SK-N-SH (cell line): ENCODE data around the gene PNKD. TPM values are rescaled to one million over a fixed set of nuclear protein-coding genes. Genes with fewer than 3 reads are reported as not detected.

Experiments used
- CTCF ChIA-PET: fragments of 300-600, 350-600 bp; formaldehyde crosslinking; extraction: SDS; loops from one replicate; lab custom pipeline; 2021; lab: Yijun Ruan, JAX
- POLR2A ChIA-PET: fragments of 350-600 bp; sonication (Branson Sonifier 250); formaldehyde crosslinking; extraction: SDS; loops from one replicate; lab custom pipeline; 2020; ENCODE audit warnings: antibody characterized with exemption, inconsistent platforms; lab: Yijun Ruan, JAX
- DNase-seq: peaks from one replicate; pipeline ENCODE4 v3.0.0; 2012
- H2AFZ ChIP-seq: fragments of 200-600 bp; sonication (generic); 2 replicates; pipeline ENCODE4 v1.8.1; 2016; ENCODE audit warnings: antibody characterized with exemption, mild to moderate bottlenecking, low read depth
- H3F3A ChIP-seq: fragments of 200-600 bp; sonication (generic); replicated peaks from 2 replicates; pipeline ENCODE3; 2016; ENCODE audit warnings: antibody characterized with exemption, mild to moderate bottlenecking; ENCODE audit not compliant: insufficient read depth
- H3K27ac ChIP-seq, 2 experiments: fragments of 200-500 bp in 1 of 2; fragments of 200-600 bp in 1 of 2; sonication (Bioruptor generic) in 1 of 2; sonication (generic), shearing (Covaris generic) in 1 of 2; 2 replicates each; pipeline versions ENCODE4 v1.5.1 to v1.6.1; 2014 to 2016; ENCODE audit warnings: low read depth in 2 of 2, inconsistent platforms in 1 of 2, low read length in 1 of 2, mild to moderate bottlenecking in 1 of 2, mixed read lengths in 1 of 2
- H3K27me3 ChIP-seq: fragments of 200-600 bp; sonication (generic), shearing (Covaris generic); 2 replicates; pipeline ENCODE4 v1.6.1; 2016; ENCODE audit warnings: mixed run types; ENCODE audit not compliant: insufficient read depth
- H3K36me3 ChIP-seq, 2 experiments: fragments of 200-500 bp in 1 of 2; fragments of 200-600 bp in 1 of 2; sonication (Bioruptor generic) in 1 of 2; sonication (generic) in 1 of 2; replicated peaks in 1 of 2; 2 replicates each; pipeline versions ENCODE3 to v1.5.1; 2014 to 2016; ENCODE audit warnings: low read length in 1 of 2, mild to moderate bottlenecking in 1 of 2; ENCODE audit not compliant: insufficient read depth in 2 of 2, control insufficient read depth in 1 of 2
- H3K4me1 ChIP-seq, 2 experiments: fragments of 200-500 bp in 1 of 2; fragments of 200-600 bp in 1 of 2; sonication (Bioruptor generic) in 1 of 2; sonication (generic), shearing (Covaris generic) in 1 of 2; 2 replicates each; pipeline versions ENCODE4 v1.5.1 to v1.6.1; 2014 to 2016; ENCODE audit warnings: low read depth in 1 of 2, low read length in 1 of 2, mixed run types in 1 of 2; ENCODE audit not compliant: insufficient read depth in 2 of 2, control insufficient read depth in 1 of 2
- H3K4me2 ChIP-seq: fragments of 200-600 bp; sonication (generic), shearing (Covaris generic); 2 replicates; pipeline ENCODE4 v1.6.1; 2017; ENCODE audit warnings: mixed run types
- H3K4me3 ChIP-seq, 2 experiments: fragments of 200-500 bp in 1 of 2; fragments of 200-600 bp in 1 of 2; sonication (Bioruptor generic) in 1 of 2; sonication (generic), shearing (Covaris generic) in 1 of 2; 2 replicates each; pipeline versions ENCODE4 v1.5.1 to v1.8.1; 2014 to 2016; ENCODE audit warnings: low read depth in 2 of 2, inconsistent platforms in 1 of 2, low read length in 1 of 2, mild to moderate bottlenecking in 1 of 2, mixed read lengths in 1 of 2, moderate library complexity in 1 of 2
- H3K79me2 ChIP-seq: fragments of 200-600 bp; sonication (generic); 2 replicates; pipeline ENCODE4 v1.8.1; 2017; ENCODE audit warnings: mild to moderate bottlenecking; ENCODE audit not compliant: insufficient read depth
- H3K9ac ChIP-seq: fragments of 200-600 bp; sonication (generic); 2 replicates; pipeline ENCODE4 v1.6.1; 2017; ENCODE audit warnings: mixed run types
- H3K9me2 ChIP-seq: fragments of 200-600 bp; sonication (generic); 2 replicates; pipeline ENCODE4 v1.6.1; 2017; ENCODE audit warnings: mixed run types
- H3K9me3 ChIP-seq: fragments of 200-600 bp; sonication (generic); 2 replicates; pipeline ENCODE4 v1.6.1; 2017; ENCODE audit warnings: mixed run types, mild to moderate bottlenecking, moderate library complexity
- H4K20me1 ChIP-seq: fragments of 200-600 bp; sonication (generic); 2 replicates; pipeline ENCODE4 v1.6.1; 2017; ENCODE audit warnings: mild to moderate bottlenecking, mixed run types; ENCODE audit not compliant: insufficient read depth
- CHD2 ChIP-seq: fragments of 150-350 bp; IDR thresholded peaks from 2 replicates; pipeline ENCODE4 v1.6.1; 2018; ENCODE audit warnings: low read length; ENCODE audit not compliant: partially characterized antibody
- EP300 ChIP-seq, 2 experiments: IDR thresholded peaks; 2 replicates each; pipeline versions ENCODE4 v1.4.0 to v1.6.1; 2012; ENCODE audit warnings: borderline replicate concordance in 1 of 2, low read depth in 1 of 2, low read length in 1 of 2
- FOXM1 ChIP-seq: IDR thresholded peaks from 2 replicates; pipeline ENCODE4 v1.4.0; 2012; ENCODE audit warnings: low read depth, mild to moderate bottlenecking
- GABPA ChIP-seq: IDR thresholded peaks from 2 replicates; pipeline ENCODE4 v1.4.0; 2012; ENCODE audit warnings: low read depth, mild to moderate bottlenecking
- JUND ChIP-seq: IDR thresholded peaks from 2 replicates; pipeline ENCODE4 v1.4.0; 2012
- MEF2A ChIP-seq: IDR thresholded peaks from 2 replicates; pipeline ENCODE4 v1.4.0; 2012; ENCODE audit warnings: low read depth, borderline replicate concordance
- NFIC ChIP-seq: IDR thresholded peaks from 2 replicates; pipeline ENCODE4 v1.4.0; 2012; ENCODE audit warnings: borderline replicate concordance
- RAD21 ChIP-seq: IDR thresholded peaks from 2 replicates; pipeline ENCODE4 v1.6.1; 2012; ENCODE audit warnings: mild to moderate bottlenecking, low read length
- RCOR1 ChIP-seq: fragments of 150-350 bp; IDR thresholded peaks from 2 replicates; pipeline ENCODE4 v1.6.1; 2017; ENCODE audit warnings: antibody characterized with exemption, low read length
- RFX5 ChIP-seq: IDR thresholded peaks from 2 replicates; pipeline ENCODE4 v1.6.1; 2012; ENCODE audit warnings: mild to moderate bottlenecking, improper control_type of control experiment, low read length
- RXRA ChIP-seq: IDR thresholded peaks from 2 replicates; pipeline ENCODE4 v1.4.0; 2012; ENCODE audit warnings: low read depth, mild to moderate bottlenecking, borderline replicate concordance
- SIN3A ChIP-seq: IDR thresholded peaks from 2 replicates; pipeline ENCODE4 v1.6.1; 2012; ENCODE audit warnings: low read depth, mild to moderate bottlenecking, low read length, moderate library complexity, borderline replicate concordance
- TAF1 ChIP-seq: IDR thresholded peaks from 2 replicates; pipeline ENCODE4 v1.6.1; 2012; ENCODE audit warnings: low read depth, mild to moderate bottlenecking, low read length, moderate library complexity, borderline replicate concordance
- TEAD4 ChIP-seq: IDR thresholded peaks from 2 replicates; pipeline ENCODE4 v1.4.0; 2012; ENCODE audit warnings: mild to moderate bottlenecking, borderline replicate concordance; ENCODE audit not compliant: insufficient read depth
- WGBS: methylation state at CpG from one replicate; pipeline ENCODE4 v1.1.6; 2017; ENCODE audit warnings: low lambda C conversion rate; 5-methylcytosine and 5-hydroxymethylcytosine counted together
- polyA plus RNA-seq, 3 experiments: library from polyadenylated mRNA; depleted of rRNA; stranded (reverse); fragments of >200 nt; gene quantifications; 2 replicates each; pipeline ENCODE4 v1.2.3, GENCODE V29; 2012
- TF ChIP-seq, protein P1 (sequence below): IDR thresholded peaks from 2 replicates; pipeline ENCODE4 v1.4.0; 2012; ENCODE audit warnings: low read depth, borderline replicate concordance
- TF ChIP-seq, protein P2 (sequence below): IDR thresholded peaks from 2 replicates; pipeline ENCODE4 v1.4.0; 2012; ENCODE audit warnings: low read depth, borderline replicate concordance
- TF ChIP-seq, protein P3 (sequence below): IDR thresholded peaks from 2 replicates; pipeline ENCODE4; 2012
- TF ChIP-seq, protein P4 (sequence below): fragments of 200-600 bp; sonication (generic); IDR thresholded peaks from 2 replicates; pipeline ENCODE4 v1.6.1; 2017; ENCODE audit warnings: antibody characterized with exemption, mild to moderate bottlenecking, moderate library complexity

Gene PNKD
- polyA plus RNA-seq, 1 of the 3 experiments (the other 2 are of a cell fraction) = 101 TPM

DNA sequence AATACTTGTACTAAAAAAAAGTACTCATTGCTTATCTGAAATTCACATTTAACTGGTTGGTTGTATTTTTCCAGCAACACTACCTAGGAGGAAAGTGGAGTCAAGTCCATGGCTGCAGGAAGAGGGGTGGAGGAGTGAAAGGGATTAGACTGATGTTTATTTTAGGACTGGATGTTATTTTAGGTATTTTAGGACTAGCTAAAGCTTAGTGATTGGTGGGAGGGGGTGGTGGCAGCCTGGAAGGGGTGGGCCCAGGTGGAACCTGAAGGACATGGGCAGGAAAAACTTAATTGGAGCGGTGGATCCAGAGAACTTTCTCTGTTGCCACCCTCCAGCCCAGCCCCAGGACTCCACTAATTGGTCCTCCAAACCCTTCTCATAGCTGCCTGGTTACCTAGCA is 25.9 kb downstream of the PNKD start:
- Histone ChIP-seq H3K79me2 (no peaks in the 10 kb centered on the region), H3K9ac (no peak overlapping the region), H3K4me1 (peaks cover 0 to 5% of the 10 kb centered on the region in 2 experiments; a peak in 1 of 4 replicates), H3K9me2 (no peaks in the 10 kb centered on the region), H3K4me3 (no peak overlapping the region), H3K27ac (no peak overlapping the region), H3K4me2 (no peak overlapping the region), H3K27me3 (no peaks in the 10 kb centered on the region), H3F3A (peaks cover 4% of the 10 kb centered on the region), H2AFZ (no peak overlapping the region), H4K20me1 (no peaks in the 10 kb centered on the region), H3K9me3 (no peaks in the 10 kb centered on the region), H3K36me3 (no peaks in the 10 kb centered on the region)
- no peak for DNase-seq
- TF ChIP-seq EP300 (IDR thresholded peaks at IDR 0.05; ENCODE audit: borderline replicate concordance in 1 of 2, low read depth in 1 of 2, low read length in 1 of 2) (no peak), FOXM1 (no peak)
- WGBS = 100% methylated on average over 1 of the region's 1 CpG
- ChIA-PET CTCF (interaction anchor here (0.8 to 2.7 kb wide), 7 partner anchors 11 to 98 kb away, joined by 3 to 13 read pairs (median 5); partner anchors contain the start of gene CATIP), POLR2A (interaction anchor here (0.7 kb wide), 1 partner anchor 71 kb away, joined by 3 read pairs; no protein-coding TSS in a partner anchor)

DNA sequence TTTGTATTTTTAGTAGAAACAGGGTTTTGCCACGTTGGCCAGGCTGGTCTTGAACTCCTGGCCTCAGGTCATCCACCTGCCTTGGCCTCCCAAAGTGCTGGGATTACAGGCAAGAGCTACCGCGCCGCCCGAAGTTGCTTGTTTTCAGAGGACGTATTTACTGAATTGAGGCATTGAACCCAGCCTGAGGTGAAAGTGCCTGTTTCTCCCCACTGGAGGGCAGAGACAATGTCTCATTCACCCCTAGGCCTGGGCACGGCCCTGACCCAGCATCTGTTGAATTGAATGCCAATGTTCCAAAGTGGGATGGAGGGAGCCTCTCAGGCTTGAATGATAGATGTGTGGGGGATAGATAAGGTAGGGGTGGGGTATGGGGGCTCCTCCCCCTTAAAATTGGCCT is 26.5 kb downstream of the PNKD start:
- DNase-seq = no peak
- Histone ChIP-seq H3K4me2 (no peak overlapping the region), H3K27me3 (no peaks in the 10 kb centered on the region), H3F3A (peaks cover 4% of the 10 kb centered on the region), H3K9ac (no peak overlapping the region), H3K4me1 (peaks cover 0 to 5% of the 10 kb centered on the region in 2 experiments; a peak in 1 of 4 replicates), H3K36me3 (no peaks in the 10 kb centered on the region), H3K9me2 (no peaks in the 10 kb centered on the region), H3K9me3 (no peaks in the 10 kb centered on the region), H3K27ac (no peak overlapping the region), H3K4me3 (no peak overlapping the region), H4K20me1 (no peaks in the 10 kb centered on the region), H3K79me2 (no peaks in the 10 kb centered on the region)
- WGBS = 80% methylated on average over 7 of the region's 7 CpGs
- ChIA-PET CTCF (interaction anchor here (0.8 to 2.7 kb wide), 5 partner anchors 12 to 97 kb away, joined by 3 to 13 read pairs (median 5); partner anchors contain the start of gene CATIP), POLR2A (no interaction called here)
- TF ChIP-seq CHD2 = no peak
- TF ChIP-seq MEF2A = no peak
- TF ChIP-seq, protein P1, sequence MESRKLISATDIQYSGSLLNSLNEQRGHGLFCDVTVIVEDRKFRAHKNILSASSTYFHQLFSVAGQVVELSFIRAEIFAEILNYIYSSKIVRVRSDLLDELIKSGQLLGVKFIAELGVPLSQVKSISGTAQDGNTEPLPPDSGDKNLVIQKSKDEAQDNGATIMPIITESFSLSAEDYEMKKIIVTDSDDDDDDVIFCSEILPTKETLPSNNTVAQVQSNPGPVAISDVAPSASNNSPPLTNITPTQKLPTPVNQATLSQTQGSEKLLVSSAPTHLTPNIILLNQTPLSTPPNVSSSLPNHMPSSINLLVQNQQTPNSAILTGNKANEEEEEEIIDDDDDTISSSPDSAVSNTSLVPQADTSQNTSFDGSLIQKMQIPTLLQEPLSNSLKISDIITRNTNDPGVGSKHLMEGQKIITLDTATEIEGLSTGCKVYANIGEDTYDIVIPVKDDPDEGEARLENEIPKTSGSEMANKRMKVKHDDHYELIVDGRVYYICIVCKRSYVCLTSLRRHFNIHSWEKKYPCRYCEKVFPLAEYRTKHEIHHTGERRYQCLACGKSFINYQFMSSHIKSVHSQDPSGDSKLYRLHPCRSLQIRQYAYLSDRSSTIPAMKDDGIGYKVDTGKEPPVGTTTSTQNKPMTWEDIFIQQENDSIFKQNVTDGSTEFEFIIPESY = no peak
- TF ChIP-seq, protein P2, sequence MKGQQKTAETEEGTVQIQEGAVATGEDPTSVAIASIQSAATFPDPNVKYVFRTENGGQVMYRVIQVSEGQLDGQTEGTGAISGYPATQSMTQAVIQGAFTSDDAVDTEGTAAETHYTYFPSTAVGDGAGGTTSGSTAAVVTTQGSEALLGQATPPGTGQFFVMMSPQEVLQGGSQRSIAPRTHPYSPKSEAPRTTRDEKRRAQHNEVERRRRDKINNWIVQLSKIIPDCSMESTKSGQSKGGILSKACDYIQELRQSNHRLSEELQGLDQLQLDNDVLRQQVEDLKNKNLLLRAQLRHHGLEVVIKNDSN = no peak
- TF ChIP-seq RFX5 = no peak
- no peak for TF ChIP-seq SIN3A
- TF ChIP-seq, protein P3, sequence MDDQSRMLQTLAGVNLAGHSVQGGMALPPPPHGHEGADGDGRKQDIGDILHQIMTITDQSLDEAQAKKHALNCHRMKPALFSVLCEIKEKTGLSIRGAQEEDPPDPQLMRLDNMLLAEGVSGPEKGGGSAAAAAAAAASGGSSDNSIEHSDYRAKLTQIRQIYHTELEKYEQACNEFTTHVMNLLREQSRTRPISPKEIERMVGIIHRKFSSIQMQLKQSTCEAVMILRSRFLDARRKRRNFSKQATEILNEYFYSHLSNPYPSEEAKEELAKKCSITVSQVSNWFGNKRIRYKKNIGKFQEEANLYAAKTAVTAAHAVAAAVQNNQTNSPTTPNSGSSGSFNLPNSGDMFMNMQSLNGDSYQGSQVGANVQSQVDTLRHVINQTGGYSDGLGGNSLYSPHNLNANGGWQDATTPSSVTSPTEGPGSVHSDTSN = no peak
- TF ChIP-seq TEAD4 = no peak
- TF ChIP-seq JUND = no peak
- TF ChIP-seq EP300 (IDR thresholded peaks at IDR 0.05; ENCODE audit: borderline replicate concordance in 1 of 2, low read depth in 1 of 2, low read length in 1 of 2) = no peak
- TF ChIP-seq RCOR1 = no peak
- TF ChIP-seq RAD21 = no peak
- TF ChIP-seq TAF1 = no peak
- no peak for TF ChIP-seq RXRA
- TF ChIP-seq, protein P4, sequence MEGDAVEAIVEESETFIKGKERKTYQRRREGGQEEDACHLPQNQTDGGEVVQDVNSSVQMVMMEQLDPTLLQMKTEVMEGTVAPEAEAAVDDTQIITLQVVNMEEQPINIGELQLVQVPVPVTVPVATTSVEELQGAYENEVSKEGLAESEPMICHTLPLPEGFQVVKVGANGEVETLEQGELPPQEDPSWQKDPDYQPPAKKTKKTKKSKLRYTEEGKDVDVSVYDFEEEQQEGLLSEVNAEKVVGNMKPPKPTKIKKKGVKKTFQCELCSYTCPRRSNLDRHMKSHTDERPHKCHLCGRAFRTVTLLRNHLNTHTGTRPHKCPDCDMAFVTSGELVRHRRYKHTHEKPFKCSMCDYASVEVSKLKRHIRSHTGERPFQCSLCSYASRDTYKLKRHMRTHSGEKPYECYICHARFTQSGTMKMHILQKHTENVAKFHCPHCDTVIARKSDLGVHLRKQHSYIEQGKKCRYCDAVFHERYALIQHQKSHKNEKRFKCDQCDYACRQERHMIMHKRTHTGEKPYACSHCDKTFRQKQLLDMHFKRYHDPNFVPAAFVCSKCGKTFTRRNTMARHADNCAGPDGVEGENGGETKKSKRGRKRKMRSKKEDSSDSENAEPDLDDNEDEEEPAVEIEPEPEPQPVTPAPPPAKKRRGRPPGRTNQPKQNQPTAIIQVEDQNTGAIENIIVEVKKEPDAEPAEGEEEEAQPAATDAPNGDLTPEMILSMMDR = no peak
- TF ChIP-seq GABPA = no peak
- TF ChIP-seq NFIC = no peak
- TF ChIP-seq, all 33 proteins: peak for 0
- H2AFZ ChIP-seq = no peak overlapping the region
